GM18519 (cell line): ENCODE measurements around the gene NBEAL2.

Source experiments
- ATAC-seq: cut with Tn5 transposase; IDR thresholded peaks from one replicate; pipeline ENCODE4 v1.9.1; 2021; ENCODE audit warnings: mild to moderate bottlenecking, moderate library complexity; ENCODE audit not compliant: unreplicated experiment, low FRiP score

Gene NBEAL2

GRCh38 chr3:46978985-46979944 lies at the start of gene NBEAL2:
Gene NBEAL2 (plus strand): TSS chr3:46979666. CDS start chr3:46979862, 196 bp downstream.
- ATAC-seq = peak; percentile 64

GRCh38 chr3:46930166-46930944 lies 49.1 kb upstream of the NBEAL2 start:
- no peak for ATAC-seq

DNA sequence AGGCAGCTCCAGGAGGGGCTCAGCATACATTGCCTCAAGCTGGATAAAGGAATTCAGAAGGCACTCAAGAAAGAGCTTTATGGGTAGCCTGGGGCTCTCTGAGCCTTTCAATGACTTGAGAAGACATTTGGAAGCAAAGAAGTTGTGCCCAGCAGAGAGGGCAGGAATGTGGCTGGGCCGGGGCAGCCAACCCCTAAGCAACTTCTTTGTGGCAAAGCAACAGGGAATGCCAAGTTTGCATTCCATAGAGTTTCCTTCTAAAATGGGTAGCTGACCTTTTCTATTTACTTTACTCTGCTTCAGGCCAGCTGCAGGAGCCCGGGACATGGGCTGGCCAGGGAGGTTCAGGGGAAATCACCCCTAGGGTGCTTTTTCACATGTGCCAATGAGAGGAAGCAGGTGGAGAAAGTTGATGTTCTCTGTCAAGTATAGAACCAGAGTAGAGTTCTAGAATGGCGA lies 48.5 kb upstream of the NBEAL2 start:
- no peak for ATAC-seq

- no peak for ATAC-seq
These were observed 47.7 kb upstream of the NBEAL2 start for GRCh38 chr3:46931631-46932331.

- no peak for ATAC-seq
These were observed 46.8 kb upstream of the NBEAL2 start for GRCh38 chr3:46932455-46933225.

DNA sequence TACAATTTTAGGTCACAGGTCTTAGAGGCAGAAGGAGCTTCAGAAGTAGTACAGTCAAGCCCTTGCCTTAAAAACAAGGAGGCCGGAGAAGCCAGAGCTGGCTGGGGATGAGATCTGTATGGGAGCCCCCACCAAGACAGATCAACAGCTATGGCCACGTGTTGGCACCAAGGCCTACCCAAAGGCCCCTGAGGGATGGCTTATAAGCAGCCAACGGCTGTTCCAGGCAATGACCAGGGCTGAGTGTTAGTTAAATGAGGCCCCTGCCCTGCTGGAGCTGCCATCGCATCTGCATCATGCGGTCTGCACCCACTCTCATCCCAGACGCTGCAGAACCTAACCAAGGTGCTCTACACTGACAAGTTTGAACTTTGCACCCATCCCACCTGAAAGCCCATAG lies 46.2 kb upstream of the NBEAL2 start:
- ATAC-seq = no peak

GRCh38 chr3:46934072-46934471 lies 45.4 kb upstream of the NBEAL2 start:
- ATAC-seq = no peak

- no peak for ATAC-seq
These were observed 44.8 kb upstream of the NBEAL2 start for GRCh38 chr3:46934498-46935167.

GRCh38 chr3:46935168-46935858 lies 44.2 kb upstream of the NBEAL2 start:
- no peak for ATAC-seq

DNA sequence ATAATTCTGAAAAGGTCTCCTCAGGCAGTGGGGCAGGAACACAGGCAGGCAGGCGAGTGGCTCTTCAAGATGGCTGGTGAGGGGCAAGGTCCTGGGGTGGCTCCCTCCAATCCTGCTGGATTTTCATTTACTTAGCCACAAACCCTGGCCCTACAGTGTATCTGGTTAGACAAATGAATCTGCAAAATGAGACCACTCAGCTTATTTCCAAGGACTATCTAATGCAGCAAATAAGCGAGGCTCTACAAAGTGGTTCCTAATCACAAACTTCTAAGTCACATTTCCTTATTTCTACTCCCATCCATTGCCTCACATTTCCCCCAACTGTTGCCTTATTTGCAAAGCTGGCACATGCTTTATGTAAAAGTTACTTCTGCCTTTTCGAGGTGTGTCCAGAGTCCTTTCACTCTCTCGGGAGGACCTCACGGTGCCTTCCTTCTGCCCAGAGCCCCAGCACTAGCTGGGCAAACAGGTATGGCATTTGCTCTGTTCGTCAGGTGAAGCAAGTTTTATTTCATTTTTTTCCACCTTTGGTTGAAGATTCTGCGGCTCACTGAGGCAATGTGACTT lies 43.4 kb upstream of the NBEAL2 start:
- no peak for ATAC-seq

- no peak for ATAC-seq
These were observed 42.7 kb upstream of the NBEAL2 start for GRCh38 chr3:46936733-46937250.

DNA sequence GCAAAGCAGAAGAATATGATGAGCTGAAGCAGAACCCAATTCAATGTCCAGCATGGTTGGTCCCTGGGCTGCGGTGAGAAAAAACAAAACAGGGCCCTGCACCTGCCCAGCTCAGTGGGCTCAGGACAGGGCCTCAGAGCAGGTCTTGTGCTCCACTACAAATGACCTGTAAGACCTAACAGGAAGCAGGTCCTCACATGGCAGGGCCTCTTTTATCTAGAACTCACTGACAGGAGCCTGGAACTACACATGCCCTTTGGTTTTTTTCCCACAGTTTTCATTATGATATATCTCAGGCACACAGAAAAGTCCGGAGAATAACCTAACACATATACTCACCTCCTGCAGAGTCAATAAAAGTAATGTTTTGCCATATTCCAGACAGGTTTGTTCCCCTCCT lies 41.3 kb upstream of the NBEAL2 start:
- no peak for ATAC-seq

DNA sequence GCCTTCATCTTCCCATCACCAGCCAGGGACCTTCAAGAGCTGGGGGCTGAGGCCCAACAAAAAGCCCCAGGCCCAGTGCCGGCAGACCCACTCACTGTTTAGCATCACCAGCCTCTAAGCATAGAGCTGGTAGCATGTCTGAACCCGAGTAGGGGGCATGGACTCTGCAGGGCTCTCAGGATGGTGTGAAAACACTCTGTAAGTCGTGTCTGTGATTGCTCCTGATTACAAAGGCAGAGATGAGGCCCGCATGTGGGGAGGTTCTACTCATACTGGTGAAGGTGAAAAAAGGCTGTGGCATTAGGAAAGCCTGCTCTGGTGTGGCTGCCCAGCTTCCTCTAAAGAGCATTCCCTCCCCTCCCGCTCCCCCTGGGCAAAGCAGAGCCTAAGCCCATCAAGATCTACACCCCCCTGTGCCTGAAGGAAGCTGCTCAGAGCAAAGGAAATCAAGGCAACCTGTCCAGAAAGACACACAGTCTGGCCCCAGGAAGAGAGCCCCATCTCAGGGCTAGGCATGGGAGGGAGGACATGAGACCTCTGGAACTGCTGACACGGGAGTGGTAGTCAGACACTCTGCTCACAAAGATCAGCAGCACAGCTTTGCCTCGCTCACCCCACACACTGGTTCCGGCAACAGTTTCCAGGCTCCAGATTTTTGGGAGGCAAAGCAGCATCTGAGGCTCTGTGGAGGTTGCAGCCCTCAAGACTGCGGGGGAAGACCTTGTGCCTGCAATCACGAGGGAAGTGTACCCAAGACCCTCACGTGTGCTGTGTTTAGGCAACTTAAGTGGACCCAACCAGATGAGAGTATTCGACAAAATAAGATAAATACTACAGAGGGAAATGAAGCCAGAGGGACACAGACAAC lies 39.7 kb upstream of the NBEAL2 start:
- no peak for ATAC-seq

GRCh38 chr3:46942076-46942475 lies 37.4 kb upstream of the NBEAL2 start:
- ATAC-seq = no peak

- no peak for ATAC-seq
These were observed 36.8 kb upstream of the NBEAL2 start for GRCh38 chr3:46942481-46943236.
